ENCODE results near the gene OTOG. TPM values are rescaled to one million over a fixed set of nuclear protein-coding genes. Genes with fewer than 3 reads are reported as not detected.

The OTOG gene
- total RNA-seq, 1 experiment from 2014 or later: not detected

DNA sequence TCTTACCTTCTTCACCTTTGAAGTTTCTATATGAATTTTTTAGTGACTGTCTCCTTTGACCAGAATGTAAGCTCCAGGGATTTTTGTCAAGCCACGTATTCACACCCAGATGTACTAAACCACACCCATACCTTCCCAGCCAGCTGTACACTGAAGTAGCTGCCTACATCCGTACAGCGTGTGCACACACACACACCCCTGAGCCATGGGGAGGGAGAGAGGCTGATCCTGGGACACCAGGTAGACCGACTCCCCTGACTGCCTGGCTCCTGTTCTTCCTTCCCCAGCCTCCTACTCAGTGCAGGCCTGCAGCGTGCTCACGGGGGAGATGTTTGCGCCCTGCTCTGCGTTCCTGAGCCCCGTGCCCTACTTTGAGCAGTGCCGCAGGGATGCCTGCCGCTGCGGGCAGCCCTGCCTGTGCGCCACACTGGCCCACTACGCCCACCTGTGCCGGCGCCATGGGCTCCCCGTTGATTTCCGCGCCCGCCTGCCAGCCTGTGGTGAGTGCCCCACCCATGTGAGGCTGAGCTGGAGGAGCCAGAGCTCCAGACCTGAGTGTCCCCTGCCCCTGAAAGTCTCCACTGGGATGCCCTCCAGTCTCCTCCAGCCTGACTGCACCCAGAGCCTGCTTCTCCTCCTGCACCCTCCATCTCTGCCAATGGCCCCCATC is 25.9 kb downstream of the OTOG start:
- Histone ChIP-seq H3K9me2 (replicated peaks; ENCODE audit: low read length) (no peaks in the 10 kb centered on the region), H3F3A (ENCODE audit: low read length, unreplicated experiment) (no peaks in the 10 kb centered on the region), H3K9ac (ENCODE audit: low read length) (no peak overlapping the region), H3K4me2 (ENCODE audit: low read length) (no peak overlapping the region), H2AFZ (ENCODE audit: low read length) (no peak overlapping the region), H3K79me2 (ENCODE audit: low read length) (no peaks in the 10 kb centered on the region), H3K4me3 (ENCODE audit: low read length) (no peak overlapping the region), H3K9me3 (ENCODE audit: low read length) (no peaks in the 10 kb centered on the region), H3K27ac (ENCODE audit: low read length) (no peak overlapping the region), H4K20me1 (ENCODE audit: low read length) (no peaks in the 10 kb centered on the region), H3K36me3 (ENCODE audit: low read depth, low read length) (no peaks in the 10 kb centered on the region), H3K4me1 (ENCODE audit: insufficient read depth, low read length) (no peaks in the 10 kb centered on the region), H3K27me3 (ENCODE audit: low read length) (peaks cover 33% of the 10 kb centered on the region)
- ATAC-seq (no peak), DNase-seq (no peak)
- CTCF ChIA-PET: no interaction called here
- TF ChIP-seq EZH2 (IDR thresholded peaks at IDR 0.05; ENCODE audit: low read length, unreplicated experiment) (no peak), EZH2phosphoT487 (IDR thresholded peaks at IDR 0.05; ENCODE audit: borderline replicate concordance, low read length) (no peak)
- TF ChIP-seq, protein P1, sequence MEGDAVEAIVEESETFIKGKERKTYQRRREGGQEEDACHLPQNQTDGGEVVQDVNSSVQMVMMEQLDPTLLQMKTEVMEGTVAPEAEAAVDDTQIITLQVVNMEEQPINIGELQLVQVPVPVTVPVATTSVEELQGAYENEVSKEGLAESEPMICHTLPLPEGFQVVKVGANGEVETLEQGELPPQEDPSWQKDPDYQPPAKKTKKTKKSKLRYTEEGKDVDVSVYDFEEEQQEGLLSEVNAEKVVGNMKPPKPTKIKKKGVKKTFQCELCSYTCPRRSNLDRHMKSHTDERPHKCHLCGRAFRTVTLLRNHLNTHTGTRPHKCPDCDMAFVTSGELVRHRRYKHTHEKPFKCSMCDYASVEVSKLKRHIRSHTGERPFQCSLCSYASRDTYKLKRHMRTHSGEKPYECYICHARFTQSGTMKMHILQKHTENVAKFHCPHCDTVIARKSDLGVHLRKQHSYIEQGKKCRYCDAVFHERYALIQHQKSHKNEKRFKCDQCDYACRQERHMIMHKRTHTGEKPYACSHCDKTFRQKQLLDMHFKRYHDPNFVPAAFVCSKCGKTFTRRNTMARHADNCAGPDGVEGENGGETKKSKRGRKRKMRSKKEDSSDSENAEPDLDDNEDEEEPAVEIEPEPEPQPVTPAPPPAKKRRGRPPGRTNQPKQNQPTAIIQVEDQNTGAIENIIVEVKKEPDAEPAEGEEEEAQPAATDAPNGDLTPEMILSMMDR (conservative IDR thresholded peaks at IDR 0.05; ENCODE audit: low read depth, low read length): no peak
- intact Hi-C loops (cut with micrococcal nuclease): no loop called here
- BruUV-seq (replicated peaks): no TSS peak
- POLR2A ChIA-PET (ENCODE audit: unreplicated experiment): no interaction called here

DNA sequence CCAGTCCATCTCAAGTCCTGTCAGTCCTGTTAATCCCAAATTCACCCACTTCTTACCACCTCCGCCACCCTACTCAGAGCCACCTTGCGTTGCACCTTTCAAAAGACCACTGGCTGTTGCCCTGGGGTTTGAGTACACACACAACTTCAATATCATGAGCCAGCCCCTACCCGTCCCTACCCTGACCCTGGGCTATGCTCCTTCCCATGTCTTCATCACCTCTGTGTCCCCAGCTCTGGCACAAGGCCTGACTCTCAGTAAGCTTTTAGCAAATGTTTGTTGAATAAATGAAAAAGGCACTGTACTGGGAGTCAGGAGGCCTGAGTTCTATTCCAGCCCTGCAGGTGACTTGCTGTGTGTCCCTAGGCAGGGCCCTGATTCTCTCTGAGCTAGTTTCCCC is 26.5 kb downstream of the OTOG start:
- no TSS peak for BruUV-seq (replicated peaks)

DNA sequence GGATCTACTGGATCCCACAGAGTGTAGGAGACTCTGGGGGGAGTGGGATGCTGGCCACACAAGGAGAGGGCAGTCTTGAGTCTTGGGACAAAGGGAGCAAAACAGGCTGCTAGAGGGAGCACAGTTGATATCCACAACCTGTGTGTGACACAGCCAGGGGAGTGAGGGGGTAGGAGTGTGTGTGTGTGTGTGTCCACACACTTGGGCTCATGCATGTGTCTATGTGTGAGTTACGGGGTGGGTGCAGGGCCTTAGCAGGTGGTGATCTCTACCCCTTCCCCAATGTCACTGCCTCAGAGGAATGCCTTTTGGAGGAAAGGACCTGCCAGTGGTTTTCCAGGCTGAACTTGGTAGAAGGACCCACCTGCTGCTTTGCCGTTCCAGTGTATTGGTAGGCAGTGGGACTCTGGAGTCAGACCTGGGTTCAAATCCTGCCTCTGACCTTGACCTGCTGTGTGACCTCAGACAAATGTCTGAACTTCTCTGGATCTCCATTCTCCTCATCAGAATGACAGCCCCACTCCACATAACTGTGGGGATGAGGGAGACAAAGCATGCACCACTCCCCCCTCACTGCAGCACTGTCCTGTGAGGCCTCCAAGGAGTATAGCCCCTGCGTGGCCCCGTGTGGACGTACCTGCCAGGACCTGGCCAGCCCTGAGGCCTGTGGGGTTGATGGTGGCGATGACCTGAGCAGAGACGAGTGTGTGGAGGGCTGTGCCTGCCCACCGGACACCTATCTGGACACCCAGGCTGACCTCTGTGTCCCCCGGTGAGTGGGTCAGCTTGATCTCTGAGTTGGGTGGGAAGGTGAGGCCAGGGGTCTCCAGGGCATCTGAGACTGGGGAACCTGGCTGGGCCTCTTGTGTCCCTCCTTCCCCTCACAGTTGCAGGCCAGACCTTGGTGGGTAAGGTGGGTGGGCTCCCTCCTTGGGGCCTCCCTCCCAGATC is 27.4 kb downstream of the OTOG start:
- H4K20me1 ChIP-seq (ENCODE audit: low read length): no peaks in the 10 kb centered on the region
- CTCF ChIA-PET: no interaction called here
- no peaks in the 10 kb centered on the region for H3F3A ChIP-seq (ENCODE audit: low read length, unreplicated experiment)
- no peaks in the 10 kb centered on the region for H3K9me3 ChIP-seq (ENCODE audit: low read length)
- H3K4me1 ChIP-seq (ENCODE audit: insufficient read depth, low read length): no peaks in the 10 kb centered on the region
- H3K9me2 ChIP-seq (replicated peaks; ENCODE audit: low read length): no peaks in the 10 kb centered on the region
- H3K27ac ChIP-seq (ENCODE audit: low read length): no peak overlapping the region
- H3K9ac ChIP-seq (ENCODE audit: low read length): no peak overlapping the region
- ATAC-seq: no peak
- H2AFZ ChIP-seq (ENCODE audit: low read length): no peak overlapping the region
- intact Hi-C loops (cut with micrococcal nuclease): no loop called here
- H3K79me2 ChIP-seq (ENCODE audit: low read length): no peaks in the 10 kb centered on the region
- no peaks in the 10 kb centered on the region for H3K36me3 ChIP-seq (ENCODE audit: low read depth, low read length)
- no peak for DNase-seq
- peaks cover 40% of the 10 kb centered on the region for H3K27me3 ChIP-seq (ENCODE audit: low read length)
- no peak overlapping the region for H3K4me2 ChIP-seq (ENCODE audit: low read length)
- POLR2A ChIA-PET (ENCODE audit: unreplicated experiment): no interaction called here
- no TSS peak for BruUV-seq (replicated peaks)
- TF ChIP-seq EZH2phosphoT487 (IDR thresholded peaks at IDR 0.05; ENCODE audit: borderline replicate concordance, low read length): no peak
- no peak for TF ChIP-seq EZH2 (IDR thresholded peaks at IDR 0.05; ENCODE audit: low read length, unreplicated experiment)
- TF ChIP-seq, protein P1 (conservative IDR thresholded peaks at IDR 0.05; ENCODE audit: low read depth, low read length): no peak
- no peak overlapping the region for H3K4me3 ChIP-seq (ENCODE audit: low read length)

More for the DNA sequence above, 26.5 kb downstream of the OTOG start:
- Histone ChIP-seq H3K4me1 (ENCODE audit: insufficient read depth, low read length) (no peaks in the 10 kb centered on the region), H3K9me2 (replicated peaks; ENCODE audit: low read length) (no peaks in the 10 kb centered on the region), H3K9me3 (ENCODE audit: low read length) (no peaks in the 10 kb centered on the region), H3F3A (ENCODE audit: low read length, unreplicated experiment) (no peaks in the 10 kb centered on the region), H4K20me1 (ENCODE audit: low read length) (no peaks in the 10 kb centered on the region), H3K27ac (ENCODE audit: low read length) (no peak overlapping the region), H3K79me2 (ENCODE audit: low read length) (no peaks in the 10 kb centered on the region), H3K9ac (ENCODE audit: low read length) (no peak overlapping the region), H3K4me3 (ENCODE audit: low read length) (no peak overlapping the region), H3K4me2 (ENCODE audit: low read length) (no peak overlapping the region), H3K27me3 (ENCODE audit: low read length) (peaks cover 39% of the 10 kb centered on the region), H3K36me3 (ENCODE audit: low read depth, low read length) (no peaks in the 10 kb centered on the region), H2AFZ (ENCODE audit: low read length) (no peak overlapping the region)
- intact Hi-C loops (cut with micrococcal nuclease): no loop called here
- no peak for TF ChIP-seq EZH2phosphoT487 (IDR thresholded peaks at IDR 0.05; ENCODE audit: borderline replicate concordance, low read length)
- no peak for TF ChIP-seq EZH2 (IDR thresholded peaks at IDR 0.05; ENCODE audit: low read length, unreplicated experiment)
- ChIA-PET POLR2A (ENCODE audit: unreplicated experiment) (no interaction called here), CTCF (no interaction called here)
- DNase-seq (no peak), ATAC-seq (no peak)
